Stimulated activated CD4-positive, alpha-beta T cell treated with anti-CD3 and anti-CD28 coated beads, Interleukin-2, amount 100 ng/mL, for 24 hours (primary cell): ENCODE results near the gene LSM14B.
A peak's percentile ranks its signal among the peaks of the same experiment; 100 is the strongest.

Experiments used
- DNase-seq, 2 donors: peaks; one replicate each; pipeline ENCODE4 v3.0.0-alpha.2; 2020

Gene LSM14B

GRCh38 chr20:62164879-62165761, 42.8 kb downstream of the LSM14B start:
- no peak for DNase-seq

GRCh38 chr20:62165762-62166399, 43.6 kb downstream of the LSM14B start:
- no peak for DNase-seq

- no peak for DNase-seq
Observed at GRCh38 chr20:62167474-62167873, 45.2 kb downstream of the LSM14B start.

GRCh38 chr20:62168061-62168460, 45.8 kb downstream of the LSM14B start:
- no peak for DNase-seq

GRCh38 chr20:62168890-62169435, 46.7 kb downstream of the LSM14B start:
- no peak for DNase-seq

- no peak for DNase-seq
Observed at GRCh38 chr20:62170536-62170935, 48.3 kb downstream of the LSM14B start.

- DNase-seq = no peak
Observed at GRCh38 chr20:62171245-62171644, 49.0 kb downstream of the LSM14B start.

GRCh38 chr20:62172666-62173065, 50.4 kb downstream of the LSM14B start:
- DNase-seq = no peak

GRCh38 chr20:62174021-62174804, 51.9 kb downstream of the LSM14B start:
- DNase-seq = no peak

- no peak for DNase-seq
Observed at GRCh38 chr20:62174870-62175624, 52.8 kb downstream of the LSM14B start.

- no peak for DNase-seq
Observed at GRCh38 chr20:62175711-62176110, 53.4 kb downstream of the LSM14B start.

- no peak for DNase-seq
Observed at GRCh38 chr20:62176866-62177265, 54.6 kb downstream of the LSM14B start.

GRCh38 chr20:62177307-62177706, 55.0 kb downstream of the LSM14B start:
- no peak for DNase-seq

GRCh38 chr20:62178316-62179161, 56.3 kb downstream of the LSM14B start:
- DNase-seq = no peak

GRCh38 chr20:62179162-62179504, 56.9 kb downstream of the LSM14B start:
- DNase-seq = no peak

- no peak for DNase-seq
Observed at GRCh38 chr20:62181808-62182207, 59.5 kb downstream of the LSM14B start.

- DNase-seq = peak; percentile 94
Observed at GRCh38 chr20:62182469-62183425, 60.5 kb downstream of the LSM14B start, which contains the start of gene MTG2. TSS of gene MTG2 (plus strand) at chr20:62183028. CDS start at chr20:62193421, 10,393 bp downstream.

- no peak for DNase-seq
Observed at GRCh38 chr20:62183426-62184142, 61.3 kb downstream of the LSM14B start.
